Dedifferentiated amniotic fluid mesenchymal stem cell (primary cell): Measurements from ENCODE around the gene CDC20.
A peak's percentile ranks its signal among the peaks of the same experiment; 100 is the strongest.
"Not testable (repeated sequence)": the region's sequence is repeated elsewhere in the genome, so short reads cannot be mapped to it uniquely, and the experiment has no call there.

Experiments used
- DNase-seq: peaks from one replicate; pipeline ENCODE4 v3.0.0-alpha.2; 2016; ENCODE audit errors: extremely low spot score

Gene CDC20

GRCh38 chr1:43358121-43358745 lies 548 bp upstream of the CDC20 start:
- no peak for DNase-seq

DNA sequence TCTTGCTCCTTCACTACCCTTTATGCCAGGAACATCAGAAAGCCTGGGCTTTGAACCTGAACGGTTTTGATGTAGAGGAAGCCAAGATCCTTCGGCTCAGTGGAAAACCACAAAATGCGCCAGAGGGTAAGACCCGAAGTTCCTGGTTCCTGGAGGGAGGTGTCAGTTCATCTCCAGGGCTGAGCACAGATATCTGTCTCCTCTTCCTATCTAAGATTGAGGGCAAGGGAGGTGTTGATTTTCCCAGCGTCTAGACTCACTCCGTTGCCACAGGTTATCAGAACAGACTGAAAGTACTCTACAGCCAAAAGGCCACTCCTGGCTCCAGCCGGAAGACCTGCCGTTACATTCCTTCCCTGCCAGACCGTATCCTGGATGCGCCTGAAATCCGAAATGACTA lies 915 bp downstream of the CDC20 start:
- no peak for DNase-seq

GRCh38 chr1:43360616-43361015 lies 1.8 kb downstream of the CDC20 start:
- DNase-seq, result no peak

DNA sequence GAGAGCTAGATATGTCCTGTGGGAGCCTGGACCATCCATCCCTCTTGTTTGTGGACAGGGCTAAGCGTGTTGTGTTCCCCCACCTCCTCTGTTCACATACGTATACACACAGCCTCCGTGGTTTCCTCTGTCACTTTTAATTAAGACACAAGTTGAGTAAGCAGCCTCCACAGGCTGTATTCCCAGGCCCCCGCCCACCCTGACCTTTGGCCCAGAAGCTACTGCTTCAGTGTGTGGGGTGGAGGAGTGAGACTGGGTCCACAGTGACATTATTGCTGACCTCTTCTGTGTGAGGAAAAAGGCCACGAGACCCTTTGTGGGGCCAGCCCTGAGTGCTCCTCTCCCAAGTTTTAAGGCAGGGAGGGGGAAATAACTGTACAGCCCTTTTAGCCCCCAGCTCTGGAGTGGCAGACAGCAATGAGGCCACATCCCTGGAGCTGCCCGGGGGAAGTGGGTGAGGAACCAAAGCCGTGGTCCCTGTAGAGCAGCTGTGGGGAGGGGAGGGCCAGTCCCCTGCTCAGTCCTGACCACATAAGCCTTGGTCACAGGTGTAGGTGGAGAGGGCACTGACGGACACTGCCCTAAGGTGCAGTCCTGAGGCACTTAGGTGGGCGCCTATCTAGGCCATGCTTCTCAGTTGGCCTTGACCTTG lies 4.6 kb downstream of the CDC20 start:
- DNase-seq, result no peak

GRCh38 chr1:43363935-43364525 lies 5.2 kb downstream of the CDC20 start:
- no peak for DNase-seq

DNA sequence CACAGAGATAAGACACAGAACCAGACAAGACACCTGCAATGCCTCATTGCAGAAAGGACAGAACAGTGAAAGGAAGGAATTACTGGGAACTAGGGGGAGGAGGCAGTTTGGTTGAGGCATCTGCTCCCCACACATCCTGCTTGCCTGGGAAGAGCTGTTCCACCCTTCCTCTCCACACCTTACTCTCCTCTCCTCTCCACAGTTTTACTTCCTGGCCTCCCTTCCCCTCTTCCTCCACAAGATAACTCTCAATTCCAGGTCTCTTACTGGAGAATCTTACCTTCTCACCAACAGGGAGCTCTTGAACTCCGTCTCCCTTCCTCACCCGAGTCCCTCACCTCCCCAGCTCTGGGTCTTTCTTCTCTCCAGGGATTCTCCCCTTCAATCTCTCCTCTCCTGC lies 6.9 kb downstream of the CDC20 start:
- DNase-seq, result no peak

- no peak for DNase-seq
Measured at GRCh38 chr1:43366179-43366578, 7.4 kb downstream of the CDC20 start.

DNA sequence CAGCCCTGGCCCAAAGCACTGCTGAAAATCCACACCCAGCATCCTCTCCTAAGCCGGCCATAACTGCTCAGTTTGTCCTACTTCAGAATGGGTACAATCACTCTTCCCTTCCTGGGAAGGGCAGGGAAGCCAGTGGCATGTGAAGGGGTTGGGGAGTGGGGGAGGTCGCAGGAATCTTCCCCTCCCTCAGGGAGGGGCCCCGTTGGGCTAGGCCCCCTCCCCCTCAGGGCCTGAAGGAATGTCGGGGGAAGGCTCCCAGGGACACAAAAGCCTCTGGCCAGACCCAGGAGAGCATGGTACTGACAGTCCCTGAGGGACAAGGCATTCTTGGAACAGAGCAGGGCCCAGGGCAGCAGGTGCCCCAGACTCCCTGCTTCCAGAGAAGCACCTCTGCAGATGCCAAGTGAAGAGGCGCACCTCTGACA lies 7.8 kb downstream of the CDC20 start:
- no peak for DNase-seq

- no peak for DNase-seq
Measured at GRCh38 chr1:43367026-43367903, 8.5 kb downstream of the CDC20 start.

DNA sequence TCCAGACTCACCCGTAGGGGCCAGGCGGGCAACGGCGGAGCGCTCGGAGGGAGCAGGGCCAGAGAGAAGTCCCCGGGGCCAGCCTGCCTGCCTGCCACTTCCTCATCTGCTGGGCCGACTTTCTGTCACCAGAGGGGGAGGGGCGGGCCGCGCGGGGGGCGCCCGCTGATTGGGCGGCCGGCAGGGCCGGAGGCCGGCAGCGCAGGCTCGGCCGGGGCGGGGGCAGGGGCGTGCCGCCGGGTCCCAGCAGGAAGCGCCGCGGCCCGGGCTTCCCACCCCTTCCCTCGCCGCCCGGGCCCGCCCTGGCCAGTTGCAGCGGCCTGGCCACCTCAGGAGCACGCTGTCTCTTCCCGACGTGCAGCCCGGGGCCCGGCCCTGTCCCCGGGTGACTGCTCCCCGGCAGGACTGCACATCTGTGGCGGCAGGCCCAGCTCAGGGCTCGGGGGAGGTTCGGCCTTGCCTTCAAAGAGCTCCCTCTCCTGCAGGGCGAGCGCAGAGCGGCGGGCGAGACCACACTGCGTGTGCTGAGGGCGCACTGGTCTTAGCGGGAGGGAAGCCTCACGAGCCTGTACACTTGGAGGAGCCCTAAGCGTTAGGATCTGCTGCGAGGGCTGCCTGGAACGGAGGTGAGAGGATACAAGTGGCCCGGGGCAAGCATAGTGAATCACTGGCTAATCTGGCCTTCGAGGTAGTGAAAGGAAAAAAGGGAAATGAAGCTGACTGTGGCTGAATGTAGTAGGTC lies 9.3 kb downstream of the CDC20 start, which contains the start of gene ELOVL1:
Gene ELOVL1, minus strand, starts transcription at position 108 of the 742 bp plus-strand sequence. CDS start 2,402 bp downstream, outside the sequence.
- peak; percentile 62 for DNase-seq

DNA sequence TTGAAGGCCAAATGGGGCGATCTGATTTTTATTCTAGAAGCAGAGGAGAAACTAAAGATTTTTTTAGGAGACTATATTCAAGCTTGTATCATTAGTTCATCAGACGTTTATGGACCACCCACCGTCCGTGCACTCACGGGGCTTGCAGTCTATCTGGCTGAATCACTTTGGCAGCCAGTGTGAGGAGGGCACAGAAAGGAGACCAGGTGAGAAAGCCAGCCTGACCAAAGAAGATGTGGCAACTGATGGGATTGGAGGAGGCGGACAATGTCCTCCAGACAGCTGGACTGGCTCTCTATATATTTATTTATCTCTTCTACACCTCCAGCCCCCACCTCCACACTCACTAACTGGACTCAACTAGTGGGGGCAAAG lies 9.9 kb downstream of the CDC20 start:
- no peak for DNase-seq

DNA sequence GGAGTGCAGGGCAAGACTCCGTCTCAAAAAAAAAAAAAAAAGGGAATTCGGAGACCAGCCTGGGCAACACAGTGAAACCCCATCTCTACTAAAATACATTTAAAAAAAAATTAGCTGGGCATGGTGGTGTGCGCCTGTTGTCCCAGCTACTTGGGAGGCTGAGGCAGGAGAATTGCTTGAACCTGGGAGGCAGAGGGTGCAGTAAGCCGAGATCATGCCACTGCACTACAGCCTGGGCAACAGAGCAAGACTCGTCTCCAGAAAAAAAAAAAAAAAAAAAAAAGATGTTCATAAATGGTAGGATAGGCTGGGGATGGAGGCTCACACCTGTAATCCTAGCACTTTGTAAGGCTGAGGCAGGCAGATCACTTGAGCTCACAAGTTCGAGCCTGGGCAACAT lies 11.0 kb downstream of the CDC20 start:
- DNase-seq, result not testable (repeated sequence)

DNA sequence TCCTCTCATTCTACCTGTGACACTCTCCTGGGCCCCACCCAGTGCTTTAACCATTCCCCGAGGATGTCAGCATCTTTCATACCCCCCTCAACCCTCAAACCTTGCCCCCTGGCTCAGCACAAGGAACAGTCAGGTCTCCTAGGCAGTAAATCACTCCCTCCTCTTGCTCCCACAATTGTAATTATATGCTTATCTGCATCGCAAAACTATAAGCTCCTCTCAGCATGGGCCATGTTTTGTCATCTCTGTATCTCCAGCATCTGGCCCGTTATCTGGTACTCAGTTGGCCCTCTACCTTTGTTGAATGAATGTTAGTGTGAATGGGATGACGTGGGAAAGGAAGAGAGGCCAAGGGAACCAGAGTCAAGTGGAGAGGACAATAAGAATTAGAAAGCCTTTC lies 11.8 kb downstream of the CDC20 start:
- DNase-seq, result no peak

- no peak for DNase-seq
Measured at GRCh38 chr1:43372172-43372571, 13.4 kb downstream of the CDC20 start.

- no peak for DNase-seq
Measured at GRCh38 chr1:43373066-43373940, 14.5 kb downstream of the CDC20 start.

DNA sequence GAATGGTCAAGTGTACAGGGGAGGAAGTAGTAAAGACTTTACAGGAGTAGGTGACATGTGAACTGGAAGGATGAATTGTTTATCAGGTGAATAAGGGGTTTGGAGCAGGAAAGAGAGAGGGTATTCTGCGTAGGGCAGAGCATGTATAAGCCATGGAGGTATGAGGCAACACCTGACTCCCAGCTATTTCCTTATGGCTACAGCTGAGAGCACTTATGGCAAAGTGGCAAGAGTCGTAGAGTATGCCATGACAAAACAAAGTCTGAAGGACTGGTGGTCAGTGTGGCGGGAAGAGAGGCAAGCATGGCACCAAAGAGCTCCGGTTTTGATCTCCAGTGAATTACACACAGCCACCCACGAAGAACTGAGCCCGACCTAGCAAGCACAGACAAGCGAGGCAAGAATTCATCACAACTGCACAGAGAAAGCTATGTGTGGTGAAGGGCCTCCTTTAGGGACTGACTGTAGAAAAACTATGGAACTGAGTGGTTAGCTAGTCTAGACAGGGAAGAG lies 18.0 kb downstream of the CDC20 start:
- DNase-seq, result no peak

GRCh38 chr1:43377831-43378230 lies 19.1 kb downstream of the CDC20 start:
- DNase-seq, result no peak

- DNase-seq, result no peak
Measured at GRCh38 chr1:43379476-43379875, 20.7 kb downstream of the CDC20 start.

DNA sequence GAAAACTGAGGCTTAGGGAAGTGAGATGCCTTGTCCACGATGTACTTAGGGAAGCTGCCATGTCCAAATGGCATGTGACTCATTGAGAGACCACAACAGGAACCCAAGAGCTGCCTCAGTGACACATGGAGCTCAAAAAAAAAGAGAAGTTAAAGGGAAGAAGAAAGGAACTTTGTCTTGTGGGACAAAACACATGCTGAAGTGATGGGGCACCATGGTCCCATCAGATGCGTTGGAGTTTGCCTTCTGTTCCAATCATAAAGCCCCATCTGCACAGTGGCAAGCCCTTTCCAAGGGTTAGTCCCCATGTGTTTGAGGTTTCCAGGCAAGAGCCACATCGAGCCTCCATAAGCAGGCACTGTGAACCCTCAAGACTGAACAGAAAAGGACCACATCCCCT lies 22.8 kb downstream of the CDC20 start:
- no peak for DNase-seq

GRCh38 chr1:43382027-43382779 lies 23.4 kb downstream of the CDC20 start:
- no peak for DNase-seq
